Suppressor macrophage (primary cell): ENCODE data around the gene GP5.
A peak's percentile ranks its signal among the peaks of the same experiment; 100 is the strongest.

Source experiments
- DNase-seq, 4 experiments: peaks; one replicate each; pipeline ENCODE4 v3.0.0-alpha.2; 2020 to 2022

The GP5 gene

GRCh38 chr3:194396859-194397756 is 2.0 kb downstream of the GP5 start:
- DNase-seq: peak in 2 of 4 experiments; percentile 8 to 29

- DNase-seq: no peak
Measured at GRCh38 chr3:194396539-194396858, 2.6 kb downstream of the GP5 start.

- peak in 1 of 4 experiments; percentile 22 for DNase-seq
Measured at GRCh38 chr3:194395778-194396538, 3.1 kb downstream of the GP5 start.

GRCh38 chr3:194395212-194395611 is 3.9 kb downstream of the GP5 start:
- no peak for DNase-seq

- no peak for DNase-seq
Measured at GRCh38 chr3:194392576-194392975, 6.5 kb downstream of the GP5 start.

GRCh38 chr3:194390835-194391234 is 8.2 kb downstream of the GP5 start:
- DNase-seq: no peak

GRCh38 chr3:194389269-194389668 is 9.8 kb downstream of the GP5 start:
- no peak for DNase-seq

- DNase-seq: no peak
Measured at GRCh38 chr3:194387926-194388418, 11.1 kb downstream of the GP5 start.

- no peak for DNase-seq
Measured at GRCh38 chr3:194387276-194387675, 11.8 kb downstream of the GP5 start.

- no peak for DNase-seq
Measured at GRCh38 chr3:194386648-194387047, 12.4 kb downstream of the GP5 start.

GRCh38 chr3:194386066-194386465 is 13.0 kb downstream of the GP5 start:
- DNase-seq: no peak

- no peak for DNase-seq
Measured at GRCh38 chr3:194384569-194385001, 14.5 kb downstream of the GP5 start.

- no peak for DNase-seq
Measured at GRCh38 chr3:194384156-194384555, 14.9 kb downstream of the GP5 start.

GRCh38 chr3:194383276-194383940 is 15.7 kb downstream of the GP5 start:
- DNase-seq: no peak

GRCh38 chr3:194382892-194383223 is 16.2 kb downstream of the GP5 start:
- DNase-seq: no peak

- DNase-seq: no peak
Measured at GRCh38 chr3:194382196-194382891, 16.7 kb downstream of the GP5 start.

GRCh38 chr3:194381460-194381875 is 17.6 kb downstream of the GP5 start:
- DNase-seq: no peak

GRCh38 chr3:194380326-194380725 is 18.7 kb downstream of the GP5 start:
- no peak for DNase-seq

GRCh38 chr3:194379651-194380050 is 19.4 kb downstream of the GP5 start:
- DNase-seq: no peak

GRCh38 chr3:194379231-194379630 is 19.8 kb downstream of the GP5 start:
- no peak for DNase-seq

GRCh38 chr3:194377708-194378107 is 21.4 kb downstream of the GP5 start:
- no peak for DNase-seq

- DNase-seq: no peak
Measured at GRCh38 chr3:194376241-194376560, 22.9 kb downstream of the GP5 start.
